Smooth muscle cell (in vitro differentiated cells): ENCODE measurements around the gene TCIRG1. TPM values are rescaled to one million over a fixed set of nuclear protein-coding genes. Genes with fewer than 3 reads are reported as not detected.

ENCODE experiments used
- DNase-seq: peaks from one replicate; lab custom pipeline; 2025; ENCODE audit not compliant: unreplicated experiment; lab: John Stamatoyannopoulos, UW
- H2AFZ ChIP-seq: fragments of 200-600 bp; sonication (generic); 2 replicates; pipeline ENCODE4 v1.6.0; 2016; ENCODE audit warnings: antibody characterized with exemption, low read depth, mild to moderate bottlenecking
- H3F3A ChIP-seq: fragments of 200-600 bp; sonication (generic); 2 replicates; pipeline ENCODE4 v1.6.0; 2017; ENCODE audit warnings: antibody characterized with exemption, low read depth
- H3K27ac ChIP-seq: fragments of 200-600 bp; sonication (generic); 2 replicates; pipeline ENCODE4 v1.5.1; 2016; ENCODE audit warnings: low read depth, mild to moderate bottlenecking
- H3K27me3 ChIP-seq: fragments of 200-600 bp; sonication (generic); 2 replicates; pipeline ENCODE4 v1.6.1; 2016; ENCODE audit warnings: low read depth, mild to moderate bottlenecking
- H3K36me3 ChIP-seq: fragments of 200-600 bp; sonication (generic); 2 replicates; pipeline ENCODE4 v1.5.1; 2016; ENCODE audit warnings: low read depth
- H3K4me1 ChIP-seq: fragments of 200-600 bp; sonication (generic); 2 replicates; pipeline ENCODE4 v1.5.1; 2016; ENCODE audit warnings: low read depth
- H3K4me2 ChIP-seq: fragments of 200-600 bp; sonication (generic); 2 replicates; pipeline ENCODE4 v1.6.0; 2016; ENCODE audit warnings: mild to moderate bottlenecking
- H3K4me3 ChIP-seq: fragments of 200-600 bp; sonication (generic); 2 replicates; pipeline ENCODE4 v1.5.1; 2016; ENCODE audit warnings: mild to moderate bottlenecking
- H3K79me2 ChIP-seq: fragments of 200-600 bp; sonication (generic); 2 replicates; pipeline ENCODE4 v1.6.0; 2016; ENCODE audit warnings: low read depth, mild to moderate bottlenecking
- H3K9ac ChIP-seq: fragments of 200-600 bp; sonication (generic); 2 replicates; pipeline ENCODE4 v1.6.0; 2016; ENCODE audit warnings: low read depth
- H3K9me3 ChIP-seq: fragments of 200-600 bp; sonication (generic); replicated peaks from 2 replicates; pipeline ENCODE4 v1.5.1; 2016; ENCODE audit warnings: low read depth
- H4K20me1 ChIP-seq: fragments of 200-600 bp; sonication (generic); 2 replicates; pipeline ENCODE4 v1.6.0; 2016; ENCODE audit warnings: low read depth
- WGBS: methylation state at CpG from one replicate; pipeline ENCODE4 v1.1.7; 2016; ENCODE audit warnings: low lambda C conversion rate; 5-methylcytosine and 5-hydroxymethylcytosine counted together
- polyA plus RNA-seq: library from polyadenylated mRNA; unstranded; fragments of >200 nt; fragmentation: Nextera tagmentation; extraction: Ambion mirVana; gene quantifications from 2 replicates; pipeline ENCODE4 v1.2.1, GENCODE V29; 2016
- total RNA-seq: library from RNA; depleted of rRNA; stranded (reverse); fragments of >200 nt; gene quantifications from 2 replicates; pipeline ENCODE4 v1.2.3, GENCODE V29; 2014
- TF ChIP-seq, protein P1 (sequence below): fragments of 200-600 bp; sonication (generic); IDR thresholded peaks from 2 replicates; pipeline ENCODE4 v1.5.1; 2017; ENCODE audit warnings: borderline replicate concordance, mild to moderate bottlenecking, antibody characterized with exemption; ENCODE audit not compliant: insufficient read depth, poor library complexity, severe bottlenecking

The TCIRG1 gene
- total and polyA plus RNA-seq, 2 experiments from 2014 or later: 39.7 to 59.0 TPM

DNA sequence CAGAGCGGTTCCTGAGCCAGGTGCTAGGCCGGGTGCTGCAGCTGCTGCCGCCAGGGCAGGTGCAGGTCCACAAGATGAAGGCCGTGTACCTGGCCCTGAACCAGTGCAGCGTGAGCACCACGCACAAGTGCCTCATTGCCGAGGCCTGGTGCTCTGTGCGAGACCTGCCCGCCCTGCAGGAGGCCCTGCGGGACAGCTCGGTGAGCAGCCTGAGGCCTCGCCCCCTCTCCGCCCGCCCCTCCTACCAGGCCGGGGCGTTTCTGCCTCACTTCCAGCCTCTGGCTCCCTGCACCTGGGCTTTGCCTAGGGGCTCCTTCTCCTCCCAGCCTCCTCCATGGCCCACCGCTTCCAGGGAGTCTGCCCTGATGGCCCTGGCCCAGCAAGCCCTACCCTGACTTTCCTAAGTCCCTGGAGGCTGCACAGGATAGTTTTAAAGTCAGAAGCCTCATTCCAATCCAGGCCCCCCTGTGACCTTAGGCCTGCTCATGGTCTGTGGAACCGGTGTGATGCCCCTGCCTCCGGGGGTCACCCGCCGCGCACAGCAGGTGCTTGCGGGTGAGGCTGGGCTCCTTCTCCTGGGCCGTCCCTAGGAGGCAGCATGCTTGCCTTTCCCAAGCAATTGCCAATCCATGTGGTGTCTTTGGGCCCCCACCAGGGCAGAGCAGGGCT lies 5.5 kb downstream of the TCIRG1 start:
- Histone ChIP-seq H3K4me1 (peaks cover 5% of the 10 kb centered on the region), H3K4me3 (no peak overlapping the region), H4K20me1 (no peaks in the 10 kb centered on the region), H2AFZ (no peak overlapping the region), H3K4me2 (no peak overlapping the region), H3K9me3 (no peaks in the 10 kb centered on the region), H3F3A (no peaks in the 10 kb centered on the region), H3K36me3 (no peaks in the 10 kb centered on the region), H3K9ac (no peak overlapping the region), H3K27me3 (no peaks in the 10 kb centered on the region), H3K79me2 (no peaks in the 10 kb centered on the region), H3K27ac (no peak overlapping the region)
- WGBS: 92% methylated on average over 18 of the region's 24 CpGs
- TF ChIP-seq, protein P1, sequence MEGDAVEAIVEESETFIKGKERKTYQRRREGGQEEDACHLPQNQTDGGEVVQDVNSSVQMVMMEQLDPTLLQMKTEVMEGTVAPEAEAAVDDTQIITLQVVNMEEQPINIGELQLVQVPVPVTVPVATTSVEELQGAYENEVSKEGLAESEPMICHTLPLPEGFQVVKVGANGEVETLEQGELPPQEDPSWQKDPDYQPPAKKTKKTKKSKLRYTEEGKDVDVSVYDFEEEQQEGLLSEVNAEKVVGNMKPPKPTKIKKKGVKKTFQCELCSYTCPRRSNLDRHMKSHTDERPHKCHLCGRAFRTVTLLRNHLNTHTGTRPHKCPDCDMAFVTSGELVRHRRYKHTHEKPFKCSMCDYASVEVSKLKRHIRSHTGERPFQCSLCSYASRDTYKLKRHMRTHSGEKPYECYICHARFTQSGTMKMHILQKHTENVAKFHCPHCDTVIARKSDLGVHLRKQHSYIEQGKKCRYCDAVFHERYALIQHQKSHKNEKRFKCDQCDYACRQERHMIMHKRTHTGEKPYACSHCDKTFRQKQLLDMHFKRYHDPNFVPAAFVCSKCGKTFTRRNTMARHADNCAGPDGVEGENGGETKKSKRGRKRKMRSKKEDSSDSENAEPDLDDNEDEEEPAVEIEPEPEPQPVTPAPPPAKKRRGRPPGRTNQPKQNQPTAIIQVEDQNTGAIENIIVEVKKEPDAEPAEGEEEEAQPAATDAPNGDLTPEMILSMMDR: no peak
- DNase-seq: no peak

DNA sequence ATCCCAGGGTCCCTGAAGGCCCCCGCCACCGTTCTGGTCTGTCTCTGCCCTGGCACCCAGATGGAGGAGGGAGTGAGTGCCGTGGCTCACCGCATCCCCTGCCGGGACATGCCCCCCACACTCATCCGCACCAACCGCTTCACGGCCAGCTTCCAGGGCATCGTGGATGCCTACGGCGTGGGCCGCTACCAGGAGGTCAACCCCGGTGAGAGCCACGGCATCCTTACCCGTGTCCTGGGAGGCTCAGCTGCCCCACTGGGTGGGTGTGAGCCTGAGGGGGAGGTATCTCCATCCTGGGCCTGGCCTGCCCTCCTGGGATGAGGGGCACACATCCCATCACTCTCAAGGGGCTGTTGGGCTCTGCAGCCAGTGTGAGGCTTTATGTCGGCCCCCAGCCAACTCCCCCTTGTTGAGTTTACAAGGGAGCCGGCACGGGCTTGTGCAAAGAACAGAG lies 6.1 kb downstream of the TCIRG1 start:
- no peaks in the 10 kb centered on the region for H3K36me3 ChIP-seq
- no peak overlapping the region for H2AFZ ChIP-seq
- H3K27ac ChIP-seq: no peak overlapping the region
- 96% methylated on average over 18 of the region's 18 CpGs for WGBS
- no peak overlapping the region for H3K9ac ChIP-seq
- TF ChIP-seq, protein P1: no peak
- H3F3A ChIP-seq: no peaks in the 10 kb centered on the region
- no peak for DNase-seq
- H4K20me1 ChIP-seq: no peaks in the 10 kb centered on the region
- H3K4me1 ChIP-seq: peaks cover 3% of the 10 kb centered on the region
- H3K27me3 ChIP-seq: no peaks in the 10 kb centered on the region
- H3K4me3 ChIP-seq: no peak overlapping the region
- H3K4me2 ChIP-seq: no peak overlapping the region
- H3K79me2 ChIP-seq: no peaks in the 10 kb centered on the region
- H3K9me3 ChIP-seq: no peaks in the 10 kb centered on the region

DNA sequence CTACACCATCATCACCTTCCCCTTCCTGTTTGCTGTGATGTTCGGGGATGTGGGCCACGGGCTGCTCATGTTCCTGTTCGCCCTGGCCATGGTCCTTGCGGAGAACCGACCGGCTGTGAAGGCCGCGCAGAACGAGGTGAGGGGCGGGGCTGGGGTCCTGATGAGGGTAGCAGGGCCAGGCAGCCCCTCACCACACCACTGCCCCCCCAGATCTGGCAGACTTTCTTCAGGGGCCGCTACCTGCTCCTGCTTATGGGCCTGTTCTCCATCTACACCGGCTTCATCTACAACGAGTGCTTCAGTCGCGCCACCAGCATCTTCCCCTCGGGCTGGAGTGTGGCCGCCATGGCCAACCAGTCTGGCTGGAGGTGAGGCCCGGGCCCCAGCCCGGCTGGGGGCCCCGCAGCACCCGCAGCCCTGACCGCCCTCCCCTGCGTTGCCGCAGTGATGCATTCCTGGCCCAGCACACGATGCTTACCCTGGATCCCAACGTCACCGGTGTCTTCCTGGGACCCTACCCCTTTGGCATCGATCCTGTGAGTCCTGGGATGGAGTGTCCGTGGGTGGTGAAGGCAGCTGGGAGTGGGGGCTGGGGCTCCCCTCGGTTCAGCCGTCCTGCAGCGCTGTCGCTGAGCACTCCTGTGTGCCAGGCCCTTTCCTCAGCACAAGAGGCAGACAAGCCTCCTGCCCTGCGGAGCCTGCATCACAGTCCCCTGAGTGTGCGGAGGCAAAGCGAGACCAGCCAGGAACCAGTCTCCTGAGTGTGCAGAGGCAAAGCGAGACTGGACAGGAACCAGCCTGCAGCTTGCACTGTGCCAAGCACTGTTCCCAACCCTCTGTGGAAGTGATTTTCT lies 8.8 kb downstream of the TCIRG1 start:
- Histone ChIP-seq H3K79me2 (no peaks in the 10 kb centered on the region), H3K4me3 (no peak overlapping the region), H3K9me3 (no peaks in the 10 kb centered on the region), H3K27ac (no peak overlapping the region), H3F3A (peaks cover 1% of the 10 kb centered on the region), H3K36me3 (no peaks in the 10 kb centered on the region), H3K9ac (no peak overlapping the region), H2AFZ (no peak overlapping the region), H3K4me1 (no peaks in the 10 kb centered on the region), H4K20me1 (no peaks in the 10 kb centered on the region), H3K4me2 (no peak overlapping the region), H3K27me3 (no peaks in the 10 kb centered on the region)
- WGBS: 95% methylated on average over 29 of the region's 37 CpGs
- no peak for DNase-seq
- TF ChIP-seq, protein P1: no peak
